ENCODE results near the gene GET3.

DNA sequence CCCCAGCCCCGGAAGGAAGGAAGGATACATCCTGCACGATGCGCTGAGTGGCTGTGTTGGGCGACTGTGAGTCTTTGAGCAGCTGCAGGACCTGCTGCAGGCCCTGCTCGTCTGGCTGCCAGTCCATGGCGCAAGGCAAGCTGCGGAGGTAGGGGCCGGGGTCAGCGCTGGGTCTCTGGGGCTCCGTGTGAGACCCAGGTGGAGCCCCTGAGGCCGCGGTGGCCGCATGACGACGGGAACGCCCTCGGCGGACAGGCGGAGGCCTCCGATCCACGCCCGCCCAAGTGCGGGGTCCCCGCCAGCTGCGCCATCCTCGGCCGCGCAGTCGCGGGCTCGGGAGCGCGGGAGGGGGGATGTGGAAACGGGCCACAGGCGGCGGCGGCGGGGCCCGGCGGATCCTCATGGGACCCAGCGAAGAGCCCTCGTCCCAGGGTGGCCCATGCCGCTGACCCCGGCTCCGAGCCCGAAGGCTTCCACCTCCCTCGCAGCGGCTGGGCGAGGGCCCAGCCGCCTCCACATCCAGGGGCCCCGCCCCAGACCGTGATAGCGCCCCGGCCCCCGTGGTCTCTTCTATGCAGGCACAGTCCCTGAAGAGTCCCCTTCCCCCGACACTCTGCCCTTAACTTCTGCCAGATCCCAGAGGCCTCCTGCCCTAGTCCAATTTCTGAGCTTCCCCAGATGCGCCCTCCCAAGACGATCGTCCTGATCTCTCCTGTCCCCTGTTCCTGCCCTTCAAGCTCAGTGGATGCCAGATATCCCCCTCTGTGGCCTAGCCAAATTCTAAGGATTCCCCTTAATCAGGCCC lies 16.2 kb upstream of the GET3 start:
- TF ChIP-seq, protein P1, sequence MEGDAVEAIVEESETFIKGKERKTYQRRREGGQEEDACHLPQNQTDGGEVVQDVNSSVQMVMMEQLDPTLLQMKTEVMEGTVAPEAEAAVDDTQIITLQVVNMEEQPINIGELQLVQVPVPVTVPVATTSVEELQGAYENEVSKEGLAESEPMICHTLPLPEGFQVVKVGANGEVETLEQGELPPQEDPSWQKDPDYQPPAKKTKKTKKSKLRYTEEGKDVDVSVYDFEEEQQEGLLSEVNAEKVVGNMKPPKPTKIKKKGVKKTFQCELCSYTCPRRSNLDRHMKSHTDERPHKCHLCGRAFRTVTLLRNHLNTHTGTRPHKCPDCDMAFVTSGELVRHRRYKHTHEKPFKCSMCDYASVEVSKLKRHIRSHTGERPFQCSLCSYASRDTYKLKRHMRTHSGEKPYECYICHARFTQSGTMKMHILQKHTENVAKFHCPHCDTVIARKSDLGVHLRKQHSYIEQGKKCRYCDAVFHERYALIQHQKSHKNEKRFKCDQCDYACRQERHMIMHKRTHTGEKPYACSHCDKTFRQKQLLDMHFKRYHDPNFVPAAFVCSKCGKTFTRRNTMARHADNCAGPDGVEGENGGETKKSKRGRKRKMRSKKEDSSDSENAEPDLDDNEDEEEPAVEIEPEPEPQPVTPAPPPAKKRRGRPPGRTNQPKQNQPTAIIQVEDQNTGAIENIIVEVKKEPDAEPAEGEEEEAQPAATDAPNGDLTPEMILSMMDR (IDR thresholded peaks at IDR 0.05; ENCODE audit: low read depth, low read length, poor library complexity, severe bottlenecking), result no peak
- no peak for TF ChIP-seq EZH2phosphoT487 (IDR thresholded peaks at IDR 0.05; ENCODE audit: borderline replicate concordance, low read length)

Data from DOHH2 (cell line).